H7 (cell line): ENCODE results near the gene VPS41. TPM values are rescaled to one million over a fixed set of nuclear protein-coding genes. Genes with fewer than 3 reads are reported as not detected.

Experiments used
- DNase-seq: peaks from one replicate; pipeline ENCODE4 v3.0.0; 2012
- H3K27me3 ChIP-seq: 2 replicates; pipeline ENCODE4 v1.6.0; 2011; ENCODE audit warnings: mild to moderate bottlenecking, low read length; ENCODE audit not compliant: control insufficient read depth, insufficient read depth
- H3K36me3 ChIP-seq: replicated peaks from 2 replicates; pipeline ENCODE4 v1.5.1; 2011; ENCODE audit warnings: low read length; ENCODE audit not compliant: control insufficient read depth, insufficient read depth
- H3K4me3 ChIP-seq: 2 replicates; pipeline ENCODE4 v1.5.1; 2011; ENCODE audit warnings: low read depth, mild to moderate bottlenecking, control low read depth, low read length, moderate library complexity; ENCODE audit not compliant: insufficient read depth
- total RNA-seq: library from RNA; depleted of rRNA; stranded (reverse); fragments of >200 nt; shearing (Covaris generic); gene quantifications from 2 replicates; pipeline ENCODE4 v1.2.3, GENCODE V29; 2014

The VPS41 gene
- total RNA-seq, 1 experiment from 2014 or later = 12.3 TPM

DNA sequence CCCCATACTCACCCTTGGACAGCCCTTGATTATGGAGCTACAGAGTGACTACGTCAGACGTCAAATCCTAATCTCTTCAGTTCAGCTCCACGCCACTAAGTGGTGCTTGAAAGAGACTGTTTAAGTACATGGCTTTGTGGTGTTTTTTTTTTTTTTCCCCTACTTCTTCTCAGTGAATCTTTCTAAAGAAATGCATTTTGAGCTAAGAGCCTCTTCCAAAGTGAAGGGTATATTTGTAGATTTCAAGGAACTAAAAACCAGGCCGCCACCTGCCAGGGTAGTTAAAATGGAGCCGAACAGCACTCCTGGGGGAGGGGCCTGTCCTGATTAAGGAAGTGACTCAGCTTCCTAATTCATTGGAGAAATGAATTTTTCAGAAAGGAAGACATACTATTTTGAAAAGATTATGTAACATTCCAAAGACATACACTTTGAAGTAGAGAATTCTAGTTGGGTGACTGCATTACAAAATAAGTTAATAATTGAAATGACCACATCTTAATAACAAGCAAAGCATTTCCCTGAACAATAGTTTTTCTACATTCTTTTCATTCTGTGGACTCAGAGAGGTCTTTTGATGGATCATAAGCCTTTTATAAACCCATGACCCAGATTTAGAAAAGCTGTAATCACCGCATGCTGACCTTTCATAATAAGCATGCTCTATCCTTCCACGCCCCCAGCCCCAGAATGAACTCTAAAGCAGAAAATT lies 20.6 kb upstream of the VPS41 start:
- Histone ChIP-seq H3K36me3 (no peaks in the 10 kb centered on the region), H3K4me3 (no peak overlapping the region), H3K27me3 (no peaks in the 10 kb centered on the region)
- DNase-seq = no peak

DNA sequence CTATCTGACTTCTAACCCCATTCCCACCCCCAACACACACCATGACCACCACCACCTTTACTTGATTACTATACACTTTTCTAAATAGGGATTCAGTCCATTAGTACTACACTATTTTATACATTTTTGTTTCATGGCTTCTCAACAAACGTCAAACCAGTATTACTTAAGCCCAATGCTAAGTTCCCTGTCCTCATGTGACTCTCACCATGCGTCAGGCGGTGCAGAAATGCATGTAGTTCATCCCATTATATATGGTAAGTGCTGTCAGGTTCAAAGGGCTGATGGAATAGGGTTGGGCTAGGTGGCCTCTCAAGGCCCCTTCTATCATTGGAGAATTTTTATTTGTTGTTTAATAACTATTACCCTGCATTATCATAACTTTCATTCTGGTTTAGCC lies 19.5 kb upstream of the VPS41 start:
- Histone ChIP-seq H3K27me3 (no peaks in the 10 kb centered on the region), H3K36me3 (no peaks in the 10 kb centered on the region), H3K4me3 (no peak overlapping the region)
- DNase-seq = no peak

DNA sequence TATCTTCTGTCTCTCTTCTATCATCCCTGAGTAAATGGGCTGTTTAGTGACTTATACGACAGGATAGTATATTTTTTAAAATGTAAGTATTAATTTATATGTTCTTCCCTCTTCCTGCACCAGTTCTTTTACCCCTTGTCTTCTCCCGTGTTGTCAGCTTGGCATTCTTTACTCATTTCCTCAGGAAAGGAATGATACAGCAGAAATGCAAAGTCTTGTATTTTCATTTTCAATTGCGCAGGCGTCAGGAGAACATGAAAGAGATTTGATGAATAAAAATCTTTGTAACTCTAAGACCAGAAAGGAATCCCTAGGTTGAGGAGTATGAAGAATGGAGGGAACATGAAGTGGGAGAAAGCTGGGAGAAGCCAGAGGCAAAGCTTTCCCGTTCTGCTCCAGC lies 18.8 kb upstream of the VPS41 start:
- DNase-seq = no peak
- Histone ChIP-seq H3K36me3 (no peaks in the 10 kb centered on the region), H3K4me3 (no peak overlapping the region), H3K27me3 (no peaks in the 10 kb centered on the region)

DNA sequence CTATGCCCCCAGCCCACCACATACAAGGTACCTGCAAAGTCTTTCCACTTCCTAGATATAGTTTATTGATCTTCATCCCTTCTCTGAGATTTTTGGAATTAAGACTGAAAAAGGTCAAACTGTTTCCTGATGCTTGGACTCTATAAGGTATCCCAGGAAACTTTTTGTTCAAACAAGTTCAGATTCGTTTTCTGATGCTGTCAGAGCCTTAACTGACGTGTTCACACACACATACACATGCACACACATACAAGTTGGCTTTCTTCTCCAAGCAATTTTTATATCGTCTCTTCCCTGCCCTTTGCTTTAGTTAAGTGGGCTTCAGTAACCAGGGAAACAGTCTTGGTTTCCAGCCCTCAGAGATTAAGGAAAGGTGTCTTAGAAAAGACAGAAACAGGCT lies 11.7 kb upstream of the VPS41 start:
- no peak overlapping the region for H3K4me3 ChIP-seq
- no peaks in the 10 kb centered on the region for H3K27me3 ChIP-seq
- no peaks in the 10 kb centered on the region for H3K36me3 ChIP-seq
- DNase-seq = no peak

DNA sequence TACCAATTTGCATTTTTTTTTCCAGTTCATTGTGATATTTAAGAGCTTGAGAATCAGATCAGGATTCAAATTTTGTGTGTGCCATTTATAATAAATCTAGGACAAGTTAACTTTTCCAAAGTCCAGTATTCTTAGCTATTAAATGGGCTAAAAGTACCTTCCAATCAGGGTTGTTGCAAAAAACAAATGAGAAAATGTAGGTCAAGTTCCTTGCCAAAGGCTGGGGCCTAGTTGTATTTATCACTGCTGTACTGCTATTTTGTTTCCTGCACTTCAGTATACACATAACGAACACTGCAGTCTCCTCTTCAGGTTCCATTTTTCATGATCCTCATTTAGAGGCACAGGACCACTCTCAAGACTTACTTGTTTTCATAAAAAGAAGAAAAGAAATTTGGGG lies 7.4 kb upstream of the VPS41 start:
- Histone ChIP-seq H3K27me3 (no peaks in the 10 kb centered on the region), H3K4me3 (no peak overlapping the region), H3K36me3 (no peaks in the 10 kb centered on the region)
- DNase-seq = no peak

DNA sequence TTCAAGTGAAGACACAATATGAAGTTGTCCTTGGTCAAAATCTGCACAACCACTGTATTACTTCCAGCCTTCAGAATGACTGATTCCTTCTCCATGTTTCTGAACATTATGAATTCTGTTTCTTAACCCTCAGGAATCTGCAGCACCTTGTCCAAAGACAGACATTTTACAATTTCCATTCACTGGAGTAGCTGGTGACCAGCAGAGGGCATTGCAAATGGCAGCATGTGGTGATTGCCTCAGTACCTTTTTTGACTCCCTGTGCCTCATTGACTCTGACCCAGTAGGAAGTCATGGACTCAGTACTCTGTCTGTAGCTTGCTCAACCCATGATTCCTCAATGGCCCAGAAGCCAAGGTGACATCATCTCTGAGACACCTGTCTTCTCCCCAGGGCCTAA lies 879 bp upstream of the VPS41 start:
- no peaks in the 10 kb centered on the region for H3K36me3 ChIP-seq
- H3K27me3 ChIP-seq = no peaks in the 10 kb centered on the region
- peak; percentile 16 for DNase-seq

DNA sequence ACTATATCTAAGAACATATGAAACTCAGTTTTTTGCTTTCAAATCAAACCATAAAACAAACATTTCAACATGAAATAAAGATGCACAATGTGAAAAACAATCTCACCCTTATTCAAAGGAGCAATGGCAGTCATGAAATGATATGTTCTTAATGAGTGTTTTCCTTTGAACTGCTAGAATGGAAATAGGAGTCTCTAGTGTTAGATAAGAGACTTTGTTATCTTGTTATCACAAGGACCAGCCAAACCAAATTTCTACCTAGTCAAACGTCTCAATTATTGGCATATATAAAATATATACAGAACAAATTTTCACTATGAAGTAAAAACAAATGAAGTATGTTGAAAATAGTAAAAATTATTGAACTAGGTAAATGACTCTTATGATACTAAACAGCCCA lies 1.2 kb downstream of the VPS41 start:
- H3K4me3 ChIP-seq = no peak overlapping the region

More for the DNA sequence above, 879 bp upstream of the VPS41 start:
- no peak overlapping the region for H3K4me3 ChIP-seq

DNA sequence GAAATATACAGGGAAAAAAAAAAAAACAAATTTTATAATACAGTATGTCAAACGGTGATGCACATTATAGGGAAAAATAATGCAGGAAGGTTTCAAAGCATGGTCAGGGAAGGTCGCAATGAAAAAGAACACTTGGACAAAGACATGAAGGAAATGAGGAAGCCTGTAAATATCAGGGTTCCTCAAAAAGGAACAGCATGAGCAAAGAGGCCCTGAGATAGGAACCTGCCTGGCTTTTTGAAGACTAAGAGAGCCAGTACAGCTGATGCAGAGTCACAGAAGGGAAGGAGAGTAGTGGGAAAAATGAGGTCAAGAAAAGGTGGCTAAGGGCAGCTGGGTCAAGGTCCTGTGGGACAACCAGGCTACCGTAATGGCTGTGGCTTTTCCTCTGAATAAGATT lies 1.9 kb downstream of the VPS41 start:
- DNase-seq = no peak
- H3K27me3 ChIP-seq = no peaks in the 10 kb centered on the region
- H3K36me3 ChIP-seq = no peaks in the 10 kb centered on the region
- H3K4me3 ChIP-seq = no peak overlapping the region

More for the DNA sequence above, 1.2 kb downstream of the VPS41 start:
- DNase-seq = no peak
- H3K36me3 ChIP-seq = no peaks in the 10 kb centered on the region
- H3K27me3 ChIP-seq = no peaks in the 10 kb centered on the region

DNA sequence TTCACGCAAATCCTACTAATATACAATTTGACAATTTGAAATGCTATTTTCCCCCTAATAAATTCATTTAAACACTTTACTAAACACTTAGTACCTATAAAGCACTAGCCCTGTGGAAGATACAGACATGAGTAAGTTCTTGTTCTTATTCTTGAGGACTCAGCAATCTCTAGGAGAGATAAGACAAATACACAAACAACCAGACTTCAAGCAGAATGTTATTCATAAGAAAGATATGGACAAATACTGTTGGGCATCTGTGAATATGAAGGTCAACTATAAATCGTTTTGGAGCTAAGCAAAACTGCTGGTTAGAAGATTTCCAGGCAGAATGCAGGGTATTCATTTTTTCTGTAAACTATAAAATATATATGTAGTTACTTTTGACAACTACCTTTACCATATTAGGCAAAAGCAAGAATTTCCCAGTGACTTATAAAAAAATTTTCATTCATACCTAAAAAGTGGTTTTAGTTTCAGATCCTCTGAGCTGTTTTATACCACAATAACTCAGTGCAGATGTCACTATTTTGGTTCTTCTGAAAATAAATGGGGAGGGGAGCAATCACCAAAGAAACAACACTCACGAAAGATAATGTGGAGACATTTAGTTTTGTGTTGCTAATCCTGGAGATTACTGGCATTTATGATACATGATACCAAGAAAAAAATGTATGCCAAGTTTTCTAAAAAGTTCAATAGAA lies 3.8 kb downstream of the VPS41 start:
- Histone ChIP-seq H3K4me3 (no peak overlapping the region), H3K27me3 (no peaks in the 10 kb centered on the region), H3K36me3 (no peaks in the 10 kb centered on the region)
- no peak for DNase-seq

DNA sequence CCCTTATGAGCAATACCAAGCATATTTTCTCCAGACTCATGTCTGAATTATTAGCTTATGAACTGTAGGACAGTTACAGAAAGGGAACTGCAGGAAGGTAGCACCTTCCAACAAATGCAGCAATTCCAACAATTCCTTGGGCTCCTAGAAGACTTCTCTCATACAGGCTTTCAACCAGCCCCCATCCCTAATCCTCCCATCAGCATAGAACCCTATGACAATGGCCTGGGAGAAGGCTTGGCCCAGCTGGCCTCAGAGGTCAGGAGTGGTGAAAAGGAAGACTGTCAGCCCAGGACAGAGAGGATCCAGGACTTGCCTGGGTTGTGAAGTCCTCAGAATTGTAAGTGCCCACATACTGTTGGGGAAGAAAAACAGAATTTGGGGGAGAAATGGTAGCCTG lies 5.9 kb downstream of the VPS41 start:
- H3K36me3 ChIP-seq = no peaks in the 10 kb centered on the region
- no peak overlapping the region for H3K4me3 ChIP-seq
- DNase-seq = peak; percentile 24
- H3K27me3 ChIP-seq = no peaks in the 10 kb centered on the region

DNA sequence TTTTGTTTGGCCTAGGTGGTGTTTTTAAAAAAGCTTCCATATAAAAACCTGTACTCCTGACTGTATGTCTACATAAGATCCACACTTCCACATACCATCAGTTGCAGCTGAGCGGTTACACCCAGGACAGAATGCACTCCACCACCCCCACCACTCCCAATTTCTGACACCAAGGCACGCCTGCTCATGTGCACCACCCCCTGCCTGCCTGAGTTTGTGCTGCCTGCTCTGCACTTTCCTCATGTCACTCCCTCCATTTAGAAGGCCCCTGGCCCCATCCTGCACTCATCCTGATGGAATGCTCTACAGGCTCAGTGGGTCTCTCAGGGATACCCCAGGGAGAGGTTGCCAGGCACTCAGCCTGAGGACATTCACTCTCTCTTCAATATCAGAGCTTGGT lies 6.5 kb downstream of the VPS41 start:
- Histone ChIP-seq H3K36me3 (0 out of 2 replicates have a peak, but pooled peaks cover 1% of the 10 kb centered on the region), H3K27me3 (no peaks in the 10 kb centered on the region)
- peak; percentile 10 for DNase-seq

DNA sequence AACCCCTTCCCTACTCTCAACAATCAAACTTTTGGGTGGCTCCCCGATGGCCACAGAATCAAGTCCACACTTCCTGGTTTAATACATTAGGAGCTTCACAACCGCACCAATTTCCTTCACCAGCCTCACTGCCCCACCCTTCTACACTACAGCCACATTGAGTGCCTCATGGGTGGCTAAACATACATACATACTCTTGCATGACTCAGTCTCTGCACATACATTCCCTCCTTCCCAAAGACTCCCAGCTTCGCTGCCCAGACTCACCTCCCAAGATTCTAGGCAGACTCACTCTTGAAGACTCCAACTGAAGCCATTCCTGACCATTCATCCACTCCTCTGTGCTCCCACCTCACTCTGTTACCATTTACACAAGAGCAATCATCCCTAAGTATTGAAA lies 15.9 kb downstream of the VPS41 start:
- Histone ChIP-seq H3K36me3 (0 out of 2 replicates have a peak, but pooled peaks cover 1% of the 10 kb centered on the region), H3K4me3 (no peak overlapping the region), H3K27me3 (no peaks in the 10 kb centered on the region)
- DNase-seq = no peak

More for the DNA sequence above, 6.5 kb downstream of the VPS41 start:
- H3K4me3 ChIP-seq = no peak overlapping the region

DNA sequence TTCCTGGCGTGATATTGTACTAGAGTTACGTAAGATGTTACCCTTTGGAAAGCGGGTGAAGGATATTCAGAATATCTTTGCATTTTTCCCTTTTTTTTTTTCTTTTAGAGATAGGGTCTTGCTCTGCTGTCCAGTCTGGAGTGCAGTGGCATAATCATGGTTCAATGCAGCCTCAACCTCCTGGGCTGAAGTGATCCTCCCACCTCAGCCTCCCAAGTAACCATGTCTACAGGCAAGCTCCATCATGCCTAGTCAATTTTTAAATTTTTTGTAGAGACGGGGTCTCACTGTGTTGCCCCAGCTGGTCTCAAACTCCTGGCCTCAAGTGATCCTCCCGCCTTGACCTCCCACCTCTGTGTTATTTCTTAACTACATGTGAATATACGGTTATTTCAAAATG lies 18.4 kb downstream of the VPS41 start:
- H3K4me3 ChIP-seq = no peak overlapping the region
- H3K27me3 ChIP-seq = no peaks in the 10 kb centered on the region
- DNase-seq = no peak
- H3K36me3 ChIP-seq = no peaks in the 10 kb centered on the region

DNA sequence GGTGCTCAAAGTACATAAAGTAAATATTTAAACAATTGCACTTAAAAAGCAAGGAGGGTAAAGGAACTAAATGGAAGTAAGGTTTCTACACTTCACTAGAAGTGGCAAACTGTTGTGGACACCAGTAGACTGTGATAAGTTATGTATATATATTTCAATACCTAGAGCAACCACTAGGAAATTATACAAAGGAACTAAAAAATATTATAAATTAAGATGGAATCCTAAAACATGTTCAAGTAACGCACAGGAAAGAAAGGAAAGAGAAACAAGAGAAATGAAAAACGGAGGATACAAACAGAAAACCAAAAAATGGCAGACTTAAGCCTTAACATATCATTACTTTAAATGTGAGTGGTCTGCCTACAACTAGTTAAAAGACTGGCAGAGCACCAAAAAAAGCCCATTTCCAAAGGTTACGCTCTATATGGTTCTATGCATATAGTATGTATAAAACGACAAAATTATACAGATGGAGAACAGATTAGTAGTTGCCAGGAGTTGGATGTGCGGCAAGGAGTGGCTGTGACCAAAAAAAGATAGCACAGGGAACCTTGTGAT lies 19.0 kb downstream of the VPS41 start:
- Histone ChIP-seq H3K27me3 (no peaks in the 10 kb centered on the region), H3K36me3 (no peaks in the 10 kb centered on the region), H3K4me3 (no peak overlapping the region)
- no peak for DNase-seq

DNA sequence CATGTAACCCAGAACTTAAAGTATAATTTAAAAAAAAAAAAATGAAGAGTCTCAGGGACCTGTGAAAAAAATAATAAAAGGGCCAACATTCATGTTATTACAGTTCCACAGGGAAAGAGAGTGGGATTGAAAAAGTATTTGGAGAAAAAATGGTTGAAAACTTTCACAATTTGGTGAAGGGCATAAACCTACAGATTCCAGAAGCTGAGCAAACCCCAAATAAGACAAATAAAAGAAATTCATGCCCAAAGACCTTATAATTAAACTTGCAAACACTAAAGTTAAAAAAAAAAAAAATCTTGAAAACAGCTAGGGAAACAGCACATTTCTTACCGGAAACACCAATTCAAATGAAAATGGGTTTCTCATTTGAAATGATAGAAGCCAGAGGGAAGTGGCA lies 19.9 kb downstream of the VPS41 start:
- H3K36me3 ChIP-seq = no peaks in the 10 kb centered on the region
- DNase-seq = no peak
- no peak overlapping the region for H3K4me3 ChIP-seq
- H3K27me3 ChIP-seq = no peaks in the 10 kb centered on the region
